Adrenal gland (tissue), 12 donors: ENCODE results near the gene MDN1. TPM values are rescaled to one million over a fixed set of nuclear protein-coding genes. Genes with fewer than 3 reads are reported as not detected.
A peak's percentile ranks its signal among the peaks of the same experiment; 100 is the strongest.

Experiments used
- DNase-seq, 7 donors: peaks; one replicate each; pipeline ENCODE4 v3.0.0-alpha.2; 2019 to 2020
- H3K27ac ChIP-seq, 5 donors: fragments of 200-600 bp; sonication (generic) in 4 of 5; 1 replicate in 3 of 5; 2 replicates in 2 of 5; pipeline versions ENCODE4 v1.5.1 to v1.8.0; 2016 to 2020; ENCODE audit warnings: mild to moderate bottlenecking in 1 of 5
- H3K27me3 ChIP-seq: fragments of 200-600 bp; 2 replicates; pipeline ENCODE4 v1.8.0; 2021
- H3K36me3 ChIP-seq, 2 donors: fragments of 200-600 bp; replicated peaks in 1 of 2; 1 replicate in 1 of 2; 2 replicates in 1 of 2; pipeline versions ENCODE4 v1.5.1 to v1.8.0; 2018 to 2022
- H3K4me1 ChIP-seq, 2 donors: fragments of 200-600 bp; replicated peaks in 1 of 2; 1 replicate in 1 of 2; 2 replicates in 1 of 2; pipeline versions ENCODE4 v1.5.1 to v1.8.0; 2018 to 2021
- H3K4me3 ChIP-seq, 4 donors: fragments of 200-600 bp; sonication (generic) in 3 of 4; one replicate each; pipeline ENCODE4 v1.5.1; 2016 to 2018
- H3K9me3 ChIP-seq, 3 donors: fragments of 200-600 bp; sonication (generic) in 1 of 3; replicated peaks in 1 of 3; 1 replicate in 2 of 3; 2 replicates in 1 of 3; pipeline versions ENCODE4 v1.5.1 to v1.8.0; 2016 to 2021
- POLR2A ChIP-seq, 2 donors: fragments of 450-650 bp; IDR thresholded peaks; one replicate each; pipeline ENCODE4 v1.6.1; 2017; ENCODE audit warnings: antibody characterized with exemption in 2 of 2, mild to moderate bottlenecking in 2 of 2, moderate library complexity in 1 of 2
- WGBS, 4 donors: extraction: QIAGEN DNeasy Blood & Tissue Kit in 2 of 4; methylation state at CpG; one replicate each; pipeline versions ENCODE4 v1.1.5 to v1.1.7; 2013 to 2017; 5-methylcytosine and 5-hydroxymethylcytosine counted together
- intact Hi-C, 2 donors: fragments of 100-400 bp; cut with DNase I; formaldehyde crosslinking; loops; one replicate each; pipeline versions ENCODE4 v1.14.1 to v1.15.0; 2022 to 2023
- polyA plus RNA-seq, 3 donors: library from polyadenylated mRNA; stranded (reverse); fragments of 200-250 nt in 2 of 3; fragments of 350-450 nt in 1 of 3; fragmentation: Illumina TruSeq in 1 of 3; extraction: RNeasy Lipid Tissue Mini Kit (QIAGEN cat#74804) in 1 of 3; gene quantifications; one replicate each; pipeline ENCODE4 v1.2.3, GENCODE V29; 2013 to 2014
- total RNA-seq, 9 donors: library from RNA; depleted of rRNA in 4 of 9; stranded (reverse); fragments of >200 nt in 4 of 9; fragments of 120-200 nt in 1 of 9; fragmentation: NEBNext Ultra II Directional in 1 of 9; extraction: Animal tissue kit (Norgen Biotek cat#: 25700) in 1 of 9; gene quantifications; one replicate each; pipeline versions ENCODE4 v1.1.0 to v1.2.4, GENCODE V29; 2013 to 2023
- TF ChIP-seq, protein P1 (sequence below), 6 experiments: fragments of 450-650 bp in 4 of 6; fragments of 200-600 bp in 2 of 6; sonication (generic) in 1 of 6; IDR thresholded peaks; 1 replicate in 5 of 6; 2 replicates in 1 of 6; pipeline versions ENCODE4 v1.5.1 to v1.8.0; 2016 to 2021; ENCODE audit warnings: antibody characterized with exemption in 6 of 6, mild to moderate bottlenecking in 2 of 6, moderate library complexity in 1 of 6
- donor health status: healthy with polysubstance abuse.
- donor health status: Bipolar disorder and iron deficiency.
- donor health status: DM: yes; HTN: yes; CAD: no.
- donor health status: DM: no; HTN: no; CAD: no.
- donor health status: DM: no; HTN: no; CAD: no.
- donor health status: DM: yes; HTN: yes; CAD: no.

MDN1 gene
- total and polyA plus RNA-seq, 12 donors = 15.0 to 74.1 (median 28.4) TPM

DNA sequence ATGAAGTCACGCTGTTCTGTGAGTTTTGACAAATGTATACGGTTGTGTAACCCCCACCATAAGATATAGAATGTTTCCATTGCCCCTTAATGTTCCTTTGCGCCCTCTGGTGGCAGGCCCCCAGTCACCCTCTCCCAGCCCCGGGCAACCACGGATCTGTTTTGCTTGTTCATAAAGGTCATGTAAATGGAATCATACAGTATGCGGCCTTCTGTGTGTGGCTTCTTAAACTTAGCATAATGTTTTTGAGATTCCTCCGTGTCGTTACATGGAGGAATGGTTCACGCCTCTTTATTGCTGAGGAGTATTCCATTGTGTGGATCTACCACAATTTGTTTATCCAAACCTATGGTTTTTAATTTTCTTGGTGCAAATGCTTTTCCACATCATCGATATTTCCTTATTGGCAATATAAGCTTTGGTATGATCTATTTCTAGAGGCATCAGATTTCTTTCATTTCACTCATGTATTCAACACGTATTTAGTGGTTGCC, 209.4 kb downstream of the MDN1 start:
- H3K9me3 ChIP-seq = no peaks in the 10 kb centered on the region
- TF ChIP-seq, protein P1, sequence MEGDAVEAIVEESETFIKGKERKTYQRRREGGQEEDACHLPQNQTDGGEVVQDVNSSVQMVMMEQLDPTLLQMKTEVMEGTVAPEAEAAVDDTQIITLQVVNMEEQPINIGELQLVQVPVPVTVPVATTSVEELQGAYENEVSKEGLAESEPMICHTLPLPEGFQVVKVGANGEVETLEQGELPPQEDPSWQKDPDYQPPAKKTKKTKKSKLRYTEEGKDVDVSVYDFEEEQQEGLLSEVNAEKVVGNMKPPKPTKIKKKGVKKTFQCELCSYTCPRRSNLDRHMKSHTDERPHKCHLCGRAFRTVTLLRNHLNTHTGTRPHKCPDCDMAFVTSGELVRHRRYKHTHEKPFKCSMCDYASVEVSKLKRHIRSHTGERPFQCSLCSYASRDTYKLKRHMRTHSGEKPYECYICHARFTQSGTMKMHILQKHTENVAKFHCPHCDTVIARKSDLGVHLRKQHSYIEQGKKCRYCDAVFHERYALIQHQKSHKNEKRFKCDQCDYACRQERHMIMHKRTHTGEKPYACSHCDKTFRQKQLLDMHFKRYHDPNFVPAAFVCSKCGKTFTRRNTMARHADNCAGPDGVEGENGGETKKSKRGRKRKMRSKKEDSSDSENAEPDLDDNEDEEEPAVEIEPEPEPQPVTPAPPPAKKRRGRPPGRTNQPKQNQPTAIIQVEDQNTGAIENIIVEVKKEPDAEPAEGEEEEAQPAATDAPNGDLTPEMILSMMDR (IDR thresholded peaks at IDR 0.05) = peak; percentile 65 to 79 (median 75)
- no peak for TF ChIP-seq POLR2A (IDR thresholded peaks at IDR 0.05)
- H3K27me3 ChIP-seq = no peaks in the 10 kb centered on the region
- H3K4me3 ChIP-seq = no peak overlapping the region
- DNase-seq = peak; percentile 55 to 77 (median 66)
- no peak overlapping the region for H3K27ac ChIP-seq
- H3K4me1 ChIP-seq = no peaks in the 10 kb centered on the region
- H3K36me3 ChIP-seq = no peaks in the 10 kb centered on the region
- 51 to 56% (median 52%) methylated on average over 11 of the region's 11 CpGs for WGBS, 4 donors
- intact Hi-C loops = loop anchor here (2.0 to 5.0 kb wide), 2 partner anchors 177 to 178 kb away; partner anchors contain the start of gene ANKRD6 (in 2 of the 2)

DNA sequence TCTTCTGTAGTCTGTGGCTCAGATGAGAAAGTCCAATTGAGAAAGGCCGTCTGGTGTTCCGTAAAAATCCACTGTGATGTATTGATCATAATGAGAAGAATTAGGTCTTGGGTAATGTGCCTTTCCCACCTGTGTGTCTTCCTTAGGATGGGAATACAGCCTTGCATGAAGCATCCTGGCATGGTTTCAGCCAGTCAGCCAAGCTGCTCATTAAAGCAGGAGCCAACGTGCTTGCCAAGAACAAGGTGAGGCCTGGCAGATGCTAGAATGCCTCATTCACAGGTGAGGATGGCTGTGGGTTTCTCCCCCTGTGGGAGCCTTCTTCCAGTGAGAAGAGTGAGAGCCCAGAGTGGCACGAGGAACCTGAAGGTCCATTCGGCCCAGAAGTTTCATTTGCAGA, 213.7 kb downstream of the MDN1 start:
- intact Hi-C loops = no loop called here
- H3K4me1 ChIP-seq = no peaks in the 10 kb centered on the region
- no peaks in the 10 kb centered on the region for H3K36me3 ChIP-seq
- no peaks in the 10 kb centered on the region for H3K27me3 ChIP-seq
- no peak overlapping the region for H3K4me3 ChIP-seq
- 91 to 95% (median 92%) methylated on average over 5 of the region's 5 CpGs for WGBS, 4 donors
- H3K27ac ChIP-seq = no peak overlapping the region
- TF ChIP-seq, protein P1 (IDR thresholded peaks at IDR 0.05) = no peak
- TF ChIP-seq POLR2A (IDR thresholded peaks at IDR 0.05) = no peak
- no peak for DNase-seq
- no peaks in the 10 kb centered on the region for H3K9me3 ChIP-seq

DNA sequence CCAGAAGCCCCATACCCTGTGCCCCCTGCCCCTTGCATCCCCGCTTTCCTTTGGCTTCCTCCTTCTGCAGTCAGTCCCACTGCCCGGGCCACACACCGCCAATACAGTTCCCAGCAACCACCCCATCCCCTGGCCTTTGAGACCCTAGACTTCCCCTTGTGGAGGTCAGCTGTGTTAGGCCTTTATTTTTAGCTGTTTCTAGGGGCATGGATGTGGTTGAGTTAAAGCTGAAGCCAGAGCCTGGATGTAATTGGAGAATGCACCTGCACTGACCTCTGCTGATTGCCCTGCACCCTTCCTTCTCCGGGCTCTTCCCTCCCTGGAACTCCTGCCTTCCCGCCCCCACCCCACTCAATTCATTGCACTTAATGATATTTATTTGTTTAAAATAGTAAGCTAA, 214.9 kb downstream of the MDN1 start:
- Histone ChIP-seq H3K9me3 (no peaks in the 10 kb centered on the region), H3K27me3 (no peaks in the 10 kb centered on the region), H3K4me1 (no peaks in the 10 kb centered on the region), H3K36me3 (no peaks in the 10 kb centered on the region), H3K4me3 (no peak overlapping the region), H3K27ac (no peak overlapping the region)
- TF ChIP-seq POLR2A (IDR thresholded peaks at IDR 0.05) = no peak
- TF ChIP-seq, protein P1 (IDR thresholded peaks at IDR 0.05) = no peak
- DNase-seq = no peak
- 90 to 93% (median 92%) methylated on average over 5 of the region's 5 CpGs for WGBS, 4 donors
- intact Hi-C loops = no loop called here

DNA sequence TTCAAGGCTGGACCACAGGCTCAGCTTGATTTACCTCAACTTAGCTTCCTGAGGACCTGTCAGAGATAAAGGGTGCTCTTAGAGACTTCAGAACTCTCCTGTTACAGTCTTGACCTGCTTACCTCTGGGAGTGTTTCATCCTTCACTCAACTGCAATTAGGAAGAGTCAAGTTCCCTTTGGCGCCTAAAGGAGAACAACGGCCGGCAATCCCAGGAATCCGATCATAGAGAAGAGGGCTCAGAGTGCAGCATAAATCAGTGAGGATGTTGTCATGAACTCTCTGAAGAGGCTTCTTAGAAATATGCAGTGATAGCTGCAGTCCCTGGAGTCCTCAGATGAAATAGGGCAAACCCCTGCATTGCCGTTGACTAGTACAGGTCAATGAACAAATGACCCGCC, 217.4 kb downstream of the MDN1 start:
- Histone ChIP-seq H3K9me3 (no peaks in the 10 kb centered on the region), H3K27me3 (no peaks in the 10 kb centered on the region), H3K27ac (no peak overlapping the region), H3K4me3 (no peak overlapping the region), H3K4me1 (no peaks in the 10 kb centered on the region), H3K36me3 (no peaks in the 10 kb centered on the region)
- intact Hi-C loops = no loop called here
- 92 to 97% (median 96%) methylated on average over 6 of the region's 6 CpGs for WGBS, 4 donors
- no peak for TF ChIP-seq POLR2A (IDR thresholded peaks at IDR 0.05)
- TF ChIP-seq, protein P1 (IDR thresholded peaks at IDR 0.05) = no peak
- no peak for DNase-seq
